CD4-positive, alpha-beta T cell treated with Interleukin-6 at 100 ng/mL for 8 hours (primary cell): ENCODE data around the gene LCE5A.
A peak's percentile ranks its signal among the peaks of the same experiment; 100 is the strongest.
"Not testable (repeated sequence)": the region's sequence is repeated elsewhere in the genome, so short reads cannot be mapped to it uniquely, and the experiment has no call there.

ENCODE experiments used
- DNase-seq: peaks from one replicate; pipeline ENCODE4 v3.0.0-alpha.2; 2020; ENCODE audit warnings: mixed read lengths, low spot score

LCE5A gene

GRCh38 chr1:152510503-152510902, at the start of gene LCE5A:
LCE5A (plus strand) TSS chr1:152510803; CDS start chr1:152511535, 732 bp downstream.
- no peak for DNase-seq

- peak; percentile 53 for DNase-seq
Observed at GRCh38 chr1:152461544-152461943, 49.1 kb upstream of the LCE5A start.

GRCh38 chr1:152462636-152463035, 48.0 kb upstream of the LCE5A start:
- DNase-seq: no peak

GRCh38 chr1:152466217-152466616, 44.4 kb upstream of the LCE5A start:
- DNase-seq: no peak

- no peak for DNase-seq
Observed at GRCh38 chr1:152473887-152474537, 36.6 kb upstream of the LCE5A start.

GRCh38 chr1:152479792-152480595, 30.6 kb upstream of the LCE5A start:
- peak; percentile 62 for DNase-seq

GRCh38 chr1:152481869-152482664, 28.5 kb upstream of the LCE5A start:
- no peak for DNase-seq

GRCh38 chr1:152486400-152487006, 24.1 kb upstream of the LCE5A start:
- no peak for DNase-seq

GRCh38 chr1:152487871-152488270, 22.7 kb upstream of the LCE5A start:
- DNase-seq: no peak

- not testable (repeated sequence) for DNase-seq
Observed at GRCh38 chr1:152491537-152491936, 19.1 kb upstream of the LCE5A start.

- no peak for DNase-seq
Observed at GRCh38 chr1:152495066-152495675, 15.4 kb upstream of the LCE5A start.

GRCh38 chr1:152497273-152497672, 13.3 kb upstream of the LCE5A start:
- no peak for DNase-seq

- no peak for DNase-seq
Observed at GRCh38 chr1:152501704-152502103, 8.9 kb upstream of the LCE5A start.

- DNase-seq: no peak
Observed at GRCh38 chr1:152502496-152503180, 8.0 kb upstream of the LCE5A start.

- DNase-seq: no peak
Observed at GRCh38 chr1:152505083-152505482, 5.5 kb upstream of the LCE5A start.

GRCh38 chr1:152506899-152507498, 3.6 kb upstream of the LCE5A start:
- no peak for DNase-seq

GRCh38 chr1:152511596-152511995, 993 bp downstream of the LCE5A start:
- DNase-seq: no peak

GRCh38 chr1:152513081-152513480, 2.5 kb downstream of the LCE5A start:
- DNase-seq: no peak

GRCh38 chr1:152514715-152515433, 4.3 kb downstream of the LCE5A start:
- no peak for DNase-seq

- DNase-seq: no peak
Observed at GRCh38 chr1:152515434-152515783, 4.8 kb downstream of the LCE5A start.
